ENCODE data around the gene SLC7A6OS. TPM values are rescaled to one million over a fixed set of nuclear protein-coding genes. Genes with fewer than 3 reads are reported as not detected.

The SLC7A6OS gene
- total and polyA plus RNA-seq, 10 of the 15 experiments (the other 5 are each of a cell fraction or from before 2014, with no cell fraction given) = 2.9 to 27.4 (median 16.9) TPM

DNA sequence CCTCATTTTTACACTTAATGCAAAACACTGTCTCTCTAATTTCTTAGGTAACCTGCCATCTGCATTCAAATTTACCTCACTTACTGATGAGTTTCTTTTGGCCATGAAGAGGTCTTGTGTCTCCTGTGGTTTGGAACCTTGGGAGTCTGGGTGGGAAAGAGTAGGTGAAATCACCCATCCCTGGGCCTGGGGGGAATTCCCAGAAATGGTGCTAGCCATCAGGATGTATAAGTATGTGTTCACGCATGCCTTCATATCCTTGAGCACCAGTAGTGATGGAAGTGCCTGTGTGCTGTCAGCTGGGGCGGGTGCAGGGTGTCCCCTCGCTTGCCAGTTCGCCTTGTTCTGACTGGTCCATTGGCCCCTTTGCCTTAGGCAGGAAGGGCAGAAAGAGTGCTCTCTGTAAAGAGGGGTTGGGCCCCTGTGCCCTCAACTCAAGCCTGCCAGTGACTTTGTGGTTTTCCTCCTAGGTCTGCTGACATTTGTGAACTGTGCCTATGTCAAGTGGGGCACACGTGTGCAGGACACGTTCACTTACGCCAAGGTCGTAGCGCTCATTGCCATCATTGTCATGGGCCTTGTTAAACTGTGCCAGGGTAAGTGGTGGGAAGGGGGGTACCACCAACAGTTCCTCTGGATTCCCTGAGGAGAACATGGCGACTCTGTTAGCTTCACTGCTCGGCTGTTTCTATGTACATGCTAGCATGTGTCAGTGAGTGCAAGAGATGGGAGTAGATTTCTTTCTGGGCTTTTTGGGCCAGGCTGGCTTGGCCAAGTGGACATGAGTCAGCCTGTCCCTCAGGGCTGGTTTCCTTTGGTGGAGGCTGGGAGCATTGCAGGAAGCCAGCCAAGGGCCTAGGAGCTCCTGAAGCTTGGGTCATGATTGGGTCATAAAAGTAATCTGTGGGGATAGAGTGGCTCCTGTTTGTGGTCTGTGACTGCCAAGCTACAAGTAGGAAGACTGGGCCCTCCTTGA, 23.2 kb downstream of the SLC7A6OS start:
- Histone ChIP-seq H3K4me1 (ENCODE audit: control insufficient read depth, insufficient read depth, low read length) (peaks cover 73% of the 10 kb centered on the region), H3K4me3 (no peak overlapping the region), H3K79me2 (ENCODE audit: control insufficient read depth, insufficient read depth, low read length) (peaks cover 46% of the 10 kb centered on the region), H3K27me3 (replicated peaks in 1 of 2; ENCODE audit: control insufficient read depth in 2 of 2, insufficient read depth in 2 of 2, low read length in 1 of 2) (no peaks in the 10 kb centered on the region), H2AFZ (ENCODE audit: control insufficient read depth, low read depth, low read length) (no peak overlapping the region), H3K9me3 (replicated peaks; ENCODE audit: control insufficient read depth, insufficient read depth, low read length) (no peaks in the 10 kb centered on the region), H3K27ac (ENCODE audit: control insufficient read depth, insufficient read depth) (peak overlapping the region; percentile 20; the same call in 1 of the 2 replicates), H4K20me1 (ENCODE audit: control insufficient read depth, insufficient read depth) (no peaks in the 10 kb centered on the region), H3K9ac (ENCODE audit: control insufficient read depth, insufficient read depth, low read length) (no peak overlapping the region), H3K4me2 (ENCODE audit: control insufficient read depth, insufficient read depth) (0 out of 2 replicates have a peak overlapping the region, but pooled peaks have one; percentile 9), H3K36me3 (ENCODE audit: control insufficient read depth in 2 of 2, insufficient read depth in 2 of 2, low read length in 1 of 2) (peaks cover 20 to 27% of the 10 kb centered on the region in 2 experiments; a peak in 3 of 4 replicates)
- SMC1A ChIA-PET (ENCODE audit: uncharacterized antibody, unreplicated experiment) = interaction anchor here (0.9 to 5.0 kb wide), 7 partner anchors 12 to 40 kb away, joined by 3 to 56 read pairs (median 19); partner anchors contain the start of genes PRMT7, SLC7A6 and SLC7A6OS
- CTCF ChIA-PET = interaction anchor here (0.9 to 5.2 kb wide), 6 partner anchors 21 to 47 kb away, joined by 3 to 126 read pairs (median 16); partner anchors contain the start of gene SLC7A6
- no TSS peak for BruUV-seq (replicated peaks)
- POLR2A ChIA-PET = interaction anchor here (0.6 to 11.1 kb wide), 3 partner anchors 16 to 150 kb away, joined by 3 to 177 read pairs (median 15); partner anchors contain the start of genes PRMT7 and SLC7A6OS
- DNase-seq (ENCODE audit: low read depth, low spot score) (no peak), FAIRE-seq (no peak), ATAC-seq (no peak)
- TF ChIP-seq RUNX3 (IDR thresholded peaks at IDR 0.05; ENCODE audit: low read length) = peak; percentile 41; the same call in 1 of the 2 replicates
- TF ChIP-seq ATF7 (IDR thresholded peaks at IDR 0.05; ENCODE audit: low read depth) = no peak
- 90% methylated on average over 11 of the region's 11 CpGs for WGBS (ENCODE audit: insufficient coverage, insufficient replicate concordance, low lambda C conversion rate, missing lambda C conversion rate)
- intact Hi-C loops (cut with micrococcal nuclease; ENCODE audit: unreplicated experiment) (no loop called here), in situ Hi-C loops (cut with MboI) (no loop called here)
- RAD21 ChIA-PET (ENCODE audit: unreplicated experiment) = interaction anchor here (1.2 to 4.9 kb wide), 5 partner anchors 12 to 41 kb away, joined by 7 to 97 read pairs (median 14); partner anchors contain the start of gene SLC7A6
